LoVo (cell line): ENCODE data around the gene GPM6B.
"Not testable (repeated sequence)": the region's sequence is repeated elsewhere in the genome, so short reads cannot be mapped to it uniquely, and the experiment has no call there.

Source experiments
- DNase-seq: peaks from one replicate; pipeline ENCODE4 v3.0.0-alpha.2; 2016; ENCODE audit warnings: low spot score

The GPM6B gene

GRCh38 chrX:13764281-13764680, 52.6 kb downstream of the GPM6B start:
- no peak for DNase-seq

- DNase-seq, result no peak
Measured at GRCh38 chrX:13763489-13763888, 53.4 kb downstream of the GPM6B start.

- DNase-seq, result no peak
Measured at GRCh38 chrX:13761606-13762414, 55.1 kb downstream of the GPM6B start.

- DNase-seq, result no peak
Measured at GRCh38 chrX:13760426-13760825, 56.5 kb downstream of the GPM6B start.

- no peak for DNase-seq
Measured at GRCh38 chrX:13759152-13759718, 57.7 kb downstream of the GPM6B start.

GRCh38 chrX:13756381-13756780, 60.5 kb downstream of the GPM6B start:
- no peak for DNase-seq

GRCh38 chrX:13755254-13755653, 61.6 kb downstream of the GPM6B start:
- DNase-seq, result no peak

GRCh38 chrX:13754765-13755164, 62.1 kb downstream of the GPM6B start:
- no peak for DNase-seq

GRCh38 chrX:13752646-13753045, 64.2 kb downstream of the GPM6B start:
- DNase-seq, result no peak

GRCh38 chrX:13752141-13752540, 64.8 kb downstream of the GPM6B start:
- DNase-seq, result no peak

- no peak for DNase-seq
Measured at GRCh38 chrX:13750812-13751211, 66.1 kb downstream of the GPM6B start.

GRCh38 chrX:13750204-13750603, 66.7 kb downstream of the GPM6B start:
- peak; percentile 15 for DNase-seq

- no peak for DNase-seq
Measured at GRCh38 chrX:13748486-13748885, 68.4 kb downstream of the GPM6B start.

- no peak for DNase-seq
Measured at GRCh38 chrX:13747836-13748235, 69.1 kb downstream of the GPM6B start.

GRCh38 chrX:13742397-13743176, 74.3 kb downstream of the GPM6B start:
- DNase-seq, result no peak

- DNase-seq, result no peak
Measured at GRCh38 chrX:13741695-13742094, 75.2 kb downstream of the GPM6B start.

GRCh38 chrX:13734278-13735172, 82.4 kb downstream of the GPM6B start, which contains the start of the genes OFD1 and TRAPPC2:
OFD1 (plus strand) TSS chrX:13734748; CDS start chrX:13735072, 324 bp downstream.
TRAPPC2 (minus strand) TSS chrX:13734620; CDS start chrX:13719963, 14,657 bp downstream.
- peak; percentile 89 for DNase-seq

GRCh38 chrX:13733506-13733905, 83.4 kb downstream of the GPM6B start:
- no peak for DNase-seq

- no peak for DNase-seq
Measured at GRCh38 chrX:13732246-13733067, 84.4 kb downstream of the GPM6B start.

GRCh38 chrX:13730523-13730922, 86.4 kb downstream of the GPM6B start:
- DNase-seq, result not testable (repeated sequence)

- DNase-seq, result not testable (repeated sequence)
Measured at GRCh38 chrX:13726583-13726982, 90.3 kb downstream of the GPM6B start.
